Esophagus muscularis mucosa (tissue), 4 donors: Measurements from ENCODE around the gene TMEM150B. TPM values are rescaled to one million over a fixed set of nuclear protein-coding genes. Genes with fewer than 3 reads are reported as not detected.
A peak's percentile ranks its signal among the peaks of the same experiment; 100 is the strongest.

Source experiments
- DNase-seq: peaks from one replicate; pipeline ENCODE4 v3.0.0-alpha.2; 2017; ENCODE audit errors: extremely low spot score
- H3K27ac ChIP-seq, 4 donors: fragments of 200-600 bp; sonication (generic); replicated peaks in 1 of 4; 1 replicate in 3 of 4; 2 replicates in 1 of 4; pipeline ENCODE4 v1.5.1; 2016 to 2019; ENCODE audit warnings: mild to moderate bottlenecking in 1 of 4
- H3K27me3 ChIP-seq, 4 donors: fragments of 200-600 bp; sonication (generic); one replicate each; pipeline versions ENCODE4 v1.5.1 to v1.6.0; 2016 to 2019
- H3K36me3 ChIP-seq, 4 donors: fragments of 200-600 bp; sonication (generic); one replicate each; pipeline ENCODE4 v1.5.1; 2016 to 2019
- H3K4me1 ChIP-seq, 4 donors: fragments of 200-600 bp; sonication (generic); one replicate each; pipeline ENCODE4 v1.5.1; 2016 to 2019
- H3K4me3 ChIP-seq, 4 donors: fragments of 200-600 bp; sonication (generic); 1 replicate in 2 of 4; 2 replicates in 2 of 4; pipeline ENCODE4 v1.5.1; 2016 to 2019; ENCODE audit warnings: mild to moderate bottlenecking in 4 of 4, moderate library complexity in 1 of 4
- H3K9me3 ChIP-seq, 4 donors: fragments of 200-600 bp; sonication (generic); 1 replicate in 3 of 4; 2 replicates in 1 of 4; pipeline ENCODE4 v1.5.1; 2016 to 2019
- CTCF ChIP-seq, 3 experiments: fragments of 200-600 bp in 2 of 3; fragments of 450-650 bp in 1 of 3; sonication (generic) in 2 of 3; IDR thresholded peaks; one replicate each; pipeline ENCODE4 v1.5.1; 2017 to 2019; ENCODE audit warnings: antibody characterized with exemption in 3 of 3, mild to moderate bottlenecking in 2 of 3, moderate library complexity in 1 of 3
- EP300 ChIP-seq: sonication (generic); formaldehyde crosslinking; IDR thresholded peaks from one replicate; pipeline ENCODE4 v1.6.1; 2017; ENCODE audit warnings: antibody characterized with exemption
- POLR2A ChIP-seq: fragments of 450-650 bp; IDR thresholded peaks from one replicate; pipeline ENCODE4 v1.6.1; 2017; ENCODE audit warnings: antibody characterized with exemption, moderate library complexity, mild to moderate bottlenecking, low read depth
- POLR2AphosphoS5 ChIP-seq, 2 donors: sonication (generic); formaldehyde crosslinking; IDR thresholded peaks; one replicate each; pipeline ENCODE4 v1.6.1; 2017; ENCODE audit warnings: antibody characterized with exemption in 2 of 2
- WGBS: methylation state at CpG from one replicate; pipeline ENCODE4 v1.1.5; 2018; 5-methylcytosine and 5-hydroxymethylcytosine counted together
- intact Hi-C: fragments of 100-400 bp; cut with DNase I; formaldehyde crosslinking; loops from one replicate; pipeline ENCODE4 v1.15.1; 2023
- total RNA-seq, 4 donors: library from RNA; depleted of rRNA; stranded (reverse); fragments of >200 nt; gene quantifications; one replicate each; pipeline versions ENCODE4 v1.1.0 to v1.2.1, GENCODE V29; 2016

Gene TMEM150B
- total RNA-seq, 4 donors from 2014 or later: 0.83 to 5.2 (median 2.7) TPM

GRCh38 chr19:55344444-55344843 lies 19.3 kb upstream of the TMEM150B start:
- Histone ChIP-seq H3K36me3 (peaks cover 0 to 54% (median 36%) of the 10 kb centered on the region in 4 donors), H3K27ac (no peak overlapping the region), H3K9me3 (no peaks in the 10 kb centered on the region), H3K27me3 (peaks cover 0 to 6% (median 0%) of the 10 kb centered on the region in 4 donors), H3K4me1 (peaks cover 18 to 45% (median 31%) of the 10 kb centered on the region in 4 donors), H3K4me3 (no peak overlapping the region)
- intact Hi-C loops: loop anchor here (5.0 kb wide), 2 partner anchors 38 to 42 kb away; partner anchors contain the start of gene TMEM238
- DNase-seq: no peak
- WGBS: 69% methylated on average over 9 of the region's 9 CpGs
- TF ChIP-seq POLR2A: no peak
- TF ChIP-seq POLR2AphosphoS5 (IDR thresholded peaks at IDR 0.05): no peak
- TF ChIP-seq CTCF (IDR thresholded peaks at IDR 0.05): no peak
- no peak for TF ChIP-seq EP300

GRCh38 chr19:55341595-55342531 lies 16.7 kb upstream of the TMEM150B start:
- intact Hi-C loops: loop anchor here (5.0 kb wide), 2 partner anchors 40 kb away; partner anchors contain the start of gene TMEM238
- peak overlapping the region; percentile 76 to 91 (median 84) for H3K4me3 ChIP-seq
- WGBS: 83% methylated on average over 17 of the region's 50 CpGs
- H3K27me3 ChIP-seq: peaks cover 0 to 3% (median 0%) of the 10 kb centered on the region in 4 donors
- H3K9me3 ChIP-seq: no peaks in the 10 kb centered on the region
- no peak overlapping the region for H3K27ac ChIP-seq
- peaks cover 0 to 43% (median 27%) of the 10 kb centered on the region in 4 donors for H3K36me3 ChIP-seq
- TF ChIP-seq CTCF (IDR thresholded peaks at IDR 0.05) (no peak), EP300 (no peak), POLR2AphosphoS5 (IDR thresholded peaks at IDR 0.05) (no peak), POLR2A (no peak)
- DNase-seq: no peak
- peaks cover 19 to 47% (median 39%) of the 10 kb centered on the region in 4 donors for H3K4me1 ChIP-seq

GRCh38 chr19:55341171-55341588 lies 16.0 kb upstream of the TMEM150B start:
- DNase-seq: no peak
- Histone ChIP-seq H3K4me1 (peaks cover 17 to 44% (median 38%) of the 10 kb centered on the region in 4 donors), H3K27ac (peak overlapping the region; percentile 91 to 97 (median 93)), H3K9me3 (no peaks in the 10 kb centered on the region), H3K27me3 (peaks cover 0 to 3% (median 0%) of the 10 kb centered on the region in 4 donors), H3K4me3 (peak overlapping the region; percentile 76 to 91 (median 84)), H3K36me3 (peaks cover 0 to 36% (median 22%) of the 10 kb centered on the region in 4 donors)
- TF ChIP-seq POLR2AphosphoS5 (IDR thresholded peaks at IDR 0.05): peak; percentile 27 to 41
- no peak for TF ChIP-seq EP300
- no peak for TF ChIP-seq POLR2A
- TF ChIP-seq CTCF (IDR thresholded peaks at IDR 0.05): no peak
- intact Hi-C loops: loop anchor here (5.0 kb wide), 2 partner anchors 39 to 41 kb away; partner anchors contain the start of gene TMEM238
- 8% methylated on average over 9 of the region's 15 CpGs for WGBS

- no peaks in the 10 kb centered on the region for H3K9me3 ChIP-seq
- H3K4me1 ChIP-seq: peaks cover 17 to 40% (median 34%) of the 10 kb centered on the region in 4 donors
- no peak for DNase-seq
- intact Hi-C loops: loop anchor here (5.0 kb wide), 2 partner anchors 38 to 42 kb away; partner anchors contain the start of gene TMEM238
- H3K27ac ChIP-seq: peak overlapping the region; percentile 91 to 97 (median 93)
- peaks cover 0 to 1% (median 0%) of the 10 kb centered on the region in 4 donors for H3K27me3 ChIP-seq
- H3K36me3 ChIP-seq: peaks cover 0 to 32% (median 22%) of the 10 kb centered on the region in 4 donors
- peak overlapping the region; percentile 76 to 91 (median 84) for H3K4me3 ChIP-seq
- TF ChIP-seq CTCF (IDR thresholded peaks at IDR 0.05) (peak in 1 of 3 experiments; percentile 3), POLR2A (no peak)
- WGBS: 2% methylated on average over 24 of the region's 24 CpGs
Observed at GRCh38 chr19:55340784-55341147, 15.6 kb upstream of the TMEM150B start.
